HG03066 (cell line): ENCODE data around the gene IMPDH1.

Experiments
- ATAC-seq: cut with Tn5 transposase; IDR thresholded peaks from one replicate; pipeline ENCODE4 v1.9.1; 2021; ENCODE audit warnings: low read depth; ENCODE audit not compliant: unreplicated experiment

Gene IMPDH1

DNA sequence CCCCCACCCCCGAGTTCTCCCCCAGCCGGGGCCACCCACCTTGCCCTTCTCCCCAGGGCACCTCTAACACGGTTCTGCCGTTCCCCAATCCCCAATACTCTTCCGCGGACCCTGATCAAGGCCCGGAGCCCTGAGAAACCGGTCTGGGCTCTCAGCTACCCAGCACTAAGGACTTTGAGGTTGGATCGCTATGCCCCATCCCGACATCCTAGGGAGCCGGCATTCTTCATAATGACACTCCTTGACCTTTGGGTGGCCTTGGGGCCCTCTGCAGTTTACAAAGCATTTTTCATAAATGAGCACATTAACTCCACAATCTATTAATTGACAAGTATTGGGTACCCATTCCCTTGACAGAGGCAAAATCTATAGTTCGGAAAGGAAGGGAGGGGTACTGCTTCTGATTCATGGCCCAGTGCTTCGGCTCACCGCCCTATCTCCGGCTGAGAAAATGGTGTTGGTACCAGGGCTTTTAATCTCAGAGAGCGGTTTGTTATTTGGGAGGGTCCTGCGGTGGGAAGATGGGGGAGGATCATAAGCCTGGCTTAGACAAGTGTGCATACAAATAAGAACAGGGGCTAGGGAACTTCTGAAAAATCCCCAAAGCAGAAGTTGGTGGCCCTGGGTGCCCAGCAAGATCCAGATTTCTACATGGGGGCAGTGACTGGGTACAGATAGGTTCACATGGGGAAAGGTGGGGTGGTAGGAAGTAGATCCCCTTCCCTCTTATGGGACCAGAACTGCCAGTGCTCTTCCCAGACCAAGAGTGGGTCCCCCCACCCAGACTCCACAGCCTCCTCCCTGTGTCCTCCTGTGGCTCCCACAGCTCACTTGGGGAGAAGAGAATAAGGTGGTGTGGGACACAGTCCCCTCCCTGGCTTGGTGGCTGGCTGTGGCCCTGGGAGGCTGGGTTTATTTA lies 3.2 kb downstream of the IMPDH1 start:
- ATAC-seq: no peak

DNA sequence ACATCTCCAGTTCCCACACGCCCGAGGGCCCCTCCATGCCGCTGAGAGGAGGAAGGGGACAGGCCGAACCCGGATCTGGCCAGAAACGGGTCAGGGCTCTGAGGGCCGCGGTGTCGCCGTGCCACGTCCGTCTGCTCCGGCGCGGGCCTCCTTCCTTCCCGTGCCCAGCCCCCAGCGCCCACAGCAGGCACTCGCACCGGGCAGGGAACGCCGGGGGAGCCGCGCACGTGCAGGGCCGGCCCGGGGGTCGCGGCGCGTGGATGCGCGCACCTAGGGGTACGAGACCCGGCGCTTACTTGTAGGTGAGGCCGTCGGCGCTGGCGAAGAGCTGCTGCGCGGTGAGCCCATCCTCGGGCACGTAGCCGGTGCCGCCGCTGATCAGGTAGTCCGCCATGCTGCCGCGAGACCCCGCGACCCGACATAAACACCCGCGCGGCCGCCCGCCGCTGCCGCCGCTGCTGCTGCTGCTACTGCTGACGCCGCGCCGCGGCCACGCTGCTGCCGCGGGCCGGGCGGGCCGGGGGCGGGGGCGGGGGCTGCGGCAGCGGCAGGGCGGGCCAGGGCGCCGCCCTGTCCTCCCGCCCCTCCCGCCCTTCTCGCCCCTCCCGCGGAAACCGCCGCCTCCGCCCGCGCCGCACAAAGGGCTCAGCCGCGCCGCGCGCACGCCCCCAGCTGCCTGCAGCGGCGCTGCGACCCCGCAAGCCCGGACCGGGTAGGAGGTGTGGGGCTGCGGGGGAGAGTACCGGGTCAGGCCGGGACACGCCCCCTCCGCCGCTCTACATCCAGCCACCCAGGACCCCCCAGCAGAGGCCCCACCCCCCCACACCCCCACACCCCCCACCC lies 4.1 kb downstream of the IMPDH1 start:
- ATAC-seq: no peak

DNA sequence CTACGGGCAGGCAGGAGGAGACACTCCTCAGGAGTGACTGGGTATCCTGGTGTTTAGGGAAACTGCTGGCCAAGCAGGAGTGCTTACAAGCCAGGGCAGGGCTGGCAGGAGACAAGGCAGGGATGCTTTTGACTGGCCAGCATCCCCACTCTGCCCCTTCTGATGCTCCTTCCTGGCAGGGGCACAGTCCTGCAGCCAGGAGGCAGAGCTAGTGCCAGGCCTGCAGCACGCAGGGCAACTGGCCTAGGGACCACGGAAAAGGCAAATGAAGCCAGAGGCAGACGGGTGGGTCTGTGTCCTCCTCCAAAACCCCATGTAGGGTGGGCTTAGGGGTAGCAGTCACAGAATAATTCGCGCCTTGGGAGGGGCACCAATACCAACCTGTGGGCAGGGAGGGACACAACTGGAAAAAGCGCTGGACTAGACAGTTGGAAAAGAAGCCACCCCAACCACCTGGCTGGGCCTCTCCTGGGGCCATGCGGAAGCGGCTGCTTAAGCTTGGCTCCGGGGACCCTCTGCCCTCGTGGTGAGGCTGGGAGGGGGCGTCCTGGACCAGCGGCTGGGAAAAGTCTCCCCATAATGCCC lies 4.8 kb downstream of the IMPDH1 start:
- ATAC-seq: no peak

DNA sequence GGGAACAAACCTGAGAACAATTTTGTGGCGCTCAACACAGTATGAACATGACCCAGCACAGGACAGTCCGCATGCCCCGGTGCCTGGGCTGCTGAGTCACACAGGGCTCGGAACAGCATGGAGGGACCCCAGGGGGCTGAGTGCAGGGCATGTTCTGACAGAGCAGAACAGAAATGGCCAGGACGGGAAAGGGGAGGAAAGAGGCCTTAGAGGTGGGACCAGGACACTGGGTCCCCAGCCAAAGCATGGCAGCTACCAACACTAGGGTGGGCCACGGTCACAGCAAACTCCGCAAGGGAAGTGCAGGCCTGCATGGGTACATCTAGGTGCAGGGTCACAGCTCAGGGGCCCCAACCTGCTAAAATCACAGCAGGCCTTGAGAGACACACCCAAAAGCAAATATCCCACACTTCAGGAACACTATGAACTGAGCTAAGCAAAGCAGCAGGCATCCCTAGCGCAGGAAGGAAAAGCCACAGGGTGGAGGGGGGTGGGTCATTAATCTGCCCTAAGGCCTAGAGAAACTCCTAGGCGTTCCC lies 5.6 kb downstream of the IMPDH1 start:
- no peak for ATAC-seq

DNA sequence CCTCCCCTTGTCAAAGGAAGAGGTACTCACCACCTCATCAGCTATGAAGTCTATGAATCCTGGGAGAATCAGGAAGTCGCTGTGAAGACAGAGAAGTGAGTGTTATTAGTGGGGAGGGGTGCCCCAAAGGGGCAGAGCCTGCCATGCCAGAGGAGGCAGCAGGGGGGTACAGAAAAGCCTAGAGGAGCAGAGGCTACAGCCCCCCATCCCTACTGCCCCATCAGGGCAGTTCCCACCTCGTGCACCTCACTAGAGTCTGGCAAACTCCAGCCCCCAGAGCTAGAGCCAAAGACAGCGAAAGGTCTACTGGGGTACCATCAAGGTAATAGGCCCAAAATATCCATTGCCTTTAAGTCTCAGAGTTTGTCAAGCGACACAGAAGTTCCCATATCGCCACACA lies 6.1 kb downstream of the IMPDH1 start:
- no peak for ATAC-seq

DNA sequence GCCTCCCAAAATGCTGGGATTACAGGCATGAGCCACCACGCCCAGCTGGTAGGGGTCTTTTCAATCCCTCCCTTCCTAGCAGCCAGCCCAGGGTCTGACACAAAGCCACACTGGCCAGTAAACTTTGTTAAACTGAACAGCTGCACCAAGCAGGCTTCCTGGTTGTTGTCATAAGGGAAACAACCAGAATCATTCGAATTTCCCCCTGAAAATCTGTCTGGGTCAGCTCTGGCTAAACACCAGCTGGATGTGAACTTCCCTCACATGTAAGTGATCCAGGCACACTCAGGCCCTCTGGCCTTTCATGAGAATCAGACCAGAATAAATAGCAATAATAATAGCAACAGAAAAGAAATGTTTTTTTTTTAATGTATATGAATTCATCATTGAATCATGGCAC lies 7.4 kb downstream of the IMPDH1 start:
- ATAC-seq: no peak

DNA sequence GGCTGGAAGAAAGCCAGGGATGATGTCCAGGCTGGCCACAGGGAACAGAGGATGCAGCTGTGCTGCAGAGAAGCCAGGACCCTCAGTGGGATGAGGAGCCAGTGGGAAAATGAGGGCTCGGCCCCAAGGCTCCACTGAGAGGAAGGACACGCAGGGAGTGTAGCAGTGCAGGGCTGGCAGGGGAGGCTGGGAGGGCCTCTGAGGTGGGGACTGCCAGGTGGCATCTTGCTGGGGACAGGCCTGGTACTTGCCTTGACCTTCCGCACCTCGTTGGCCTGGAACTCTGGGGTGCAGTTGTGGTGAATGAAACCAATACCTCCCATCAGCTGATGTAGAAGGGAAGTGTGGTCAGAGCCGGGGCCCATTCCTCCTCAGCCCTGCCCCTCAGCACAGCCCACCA lies 9.2 kb downstream of the IMPDH1 start:
- ATAC-seq: no peak

DNA sequence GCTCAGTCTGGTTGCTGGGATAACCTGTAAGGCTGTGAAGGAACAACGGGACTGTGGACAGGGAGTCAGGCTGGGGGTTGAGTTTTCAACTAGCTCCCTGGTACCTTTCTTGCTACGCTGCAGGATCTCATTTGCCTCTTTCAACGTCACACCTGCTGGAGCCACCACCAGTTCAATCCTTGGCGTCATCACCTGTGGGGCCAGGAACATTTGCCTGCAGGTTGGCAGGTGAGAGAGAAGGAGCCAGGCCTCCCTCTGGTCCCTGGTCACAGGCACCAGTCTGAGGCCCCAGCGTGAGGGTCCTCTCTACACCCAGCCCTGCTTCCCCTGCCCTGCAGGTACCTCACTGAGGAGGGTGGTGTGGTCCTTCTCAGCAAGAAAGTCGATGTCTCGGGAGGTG lies 9.8 kb downstream of the IMPDH1 start:
- no peak for ATAC-seq

DNA sequence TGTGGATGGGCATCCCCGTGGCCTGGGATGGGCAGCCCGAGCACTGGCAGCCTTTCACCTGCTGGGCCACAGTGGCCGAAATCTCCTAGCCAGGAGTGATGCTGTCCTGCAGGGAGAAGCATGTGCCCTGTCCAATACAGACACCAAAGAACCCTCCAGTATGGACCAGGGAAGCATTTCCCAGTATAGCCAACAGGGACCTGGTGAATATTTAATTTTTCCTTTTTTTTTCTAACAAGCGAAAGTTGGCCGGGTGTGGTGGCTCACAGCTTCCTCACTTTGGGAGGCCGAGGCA lies 11.0 kb downstream of the IMPDH1 start:
- no peak for ATAC-seq

DNA sequence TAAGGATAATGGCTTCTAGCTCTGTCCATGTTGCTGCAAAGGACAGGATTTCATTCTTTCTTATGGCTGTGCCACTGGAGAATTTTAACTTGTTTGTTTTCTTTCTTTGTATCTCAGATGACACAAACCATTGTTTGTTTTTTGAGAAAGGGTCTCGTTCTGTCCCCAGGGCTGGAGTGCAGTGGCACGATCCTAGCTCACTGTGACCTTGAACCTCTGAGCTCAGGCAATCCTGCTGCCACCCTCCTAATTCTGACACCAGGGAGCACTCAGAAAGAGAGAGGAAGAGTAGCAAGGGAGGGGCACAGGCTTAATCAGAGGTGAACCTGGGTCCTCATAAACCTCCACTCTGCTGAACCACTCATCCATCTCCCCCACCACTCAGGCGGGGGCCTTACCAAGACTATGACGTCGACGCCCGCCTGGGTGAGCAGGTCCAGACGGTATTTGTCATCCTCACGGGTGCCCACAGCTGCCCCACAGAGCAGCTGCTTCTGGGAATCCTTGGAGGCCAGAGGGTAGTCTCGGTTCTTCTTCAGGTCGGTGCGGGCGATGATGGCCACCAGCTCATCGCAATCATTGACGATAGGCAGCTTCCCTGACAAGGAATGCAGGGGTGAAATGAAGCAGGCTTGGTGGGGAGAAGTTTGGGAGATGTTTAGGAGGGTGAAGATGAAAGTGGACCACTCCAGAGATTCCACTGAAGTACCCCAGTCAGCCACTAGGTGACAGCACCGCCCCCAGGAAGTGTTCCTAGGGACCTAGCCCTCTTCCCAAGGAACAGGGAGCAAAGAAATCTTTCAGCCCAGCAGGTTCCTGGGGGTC lies 11.6 kb downstream of the IMPDH1 start:
- ATAC-seq: no peak

DNA sequence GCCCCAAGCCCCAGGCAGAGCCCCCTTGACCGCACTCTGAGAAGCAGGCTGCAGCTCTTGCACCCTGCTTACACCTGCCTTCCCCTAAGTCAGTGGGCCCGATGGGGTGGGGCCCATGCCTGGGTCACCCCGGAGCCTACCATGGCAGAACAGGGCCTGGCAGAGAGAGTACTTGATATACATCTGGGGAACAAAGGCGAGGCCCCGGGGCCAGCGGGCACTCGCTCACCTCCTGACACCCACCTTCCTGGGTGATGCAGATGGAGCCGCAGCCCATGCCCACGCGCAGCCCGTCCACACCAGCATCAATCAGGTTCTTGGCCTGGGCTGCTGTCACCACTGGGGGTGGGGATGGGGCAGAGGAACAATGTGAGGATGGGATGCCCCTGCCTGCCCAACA lies 13.4 kb downstream of the IMPDH1 start:
- ATAC-seq: no peak

DNA sequence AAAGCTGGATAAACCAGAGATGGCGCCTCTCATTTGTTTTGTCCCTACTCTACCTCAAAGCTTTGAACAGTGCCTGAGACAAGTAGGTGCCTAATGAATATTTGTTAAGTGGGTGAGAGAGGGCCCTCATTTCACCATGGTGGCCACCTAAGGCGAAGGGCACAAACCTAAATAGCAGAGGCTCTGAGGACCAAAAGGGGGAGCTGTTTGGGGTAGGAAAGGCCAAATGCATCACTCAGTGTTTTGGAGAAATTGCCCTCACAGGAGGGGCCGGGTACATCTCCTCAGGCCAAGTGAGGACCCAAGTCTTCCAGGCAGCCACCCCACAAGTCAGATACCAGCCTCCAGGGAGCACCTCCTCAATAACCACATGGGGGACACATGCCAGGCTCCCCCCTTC lies 14.0 kb downstream of the IMPDH1 start:
- ATAC-seq: no peak

DNA sequence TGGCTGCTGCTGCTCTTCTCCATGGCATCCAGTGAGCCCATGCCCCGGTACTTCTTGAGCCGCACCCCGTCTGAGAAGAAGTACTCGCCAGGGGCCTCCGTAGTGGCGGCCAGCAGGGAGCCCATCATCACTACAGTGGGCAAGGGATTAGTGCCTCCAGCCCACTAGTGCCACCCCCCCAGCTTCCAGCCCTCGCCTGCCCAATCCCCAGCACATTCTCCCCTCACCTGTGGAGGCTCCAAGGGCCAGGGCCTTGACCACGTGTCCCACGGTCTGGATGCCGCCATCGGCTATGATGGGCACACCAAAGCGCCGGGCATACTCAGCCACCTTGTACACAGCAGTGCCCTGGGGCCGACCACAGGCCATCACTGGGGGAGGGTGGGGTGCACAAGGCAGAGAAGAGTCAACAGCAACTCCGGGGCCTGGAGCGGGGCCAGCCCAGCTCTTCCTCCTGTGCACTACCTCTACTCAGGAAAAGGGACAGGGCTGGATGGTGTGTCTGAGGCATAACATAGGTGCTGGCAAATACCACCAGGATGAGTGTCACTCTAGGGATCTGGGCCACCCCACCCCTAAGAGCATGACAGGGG lies 14.8 kb downstream of the IMPDH1 start:
- ATAC-seq: no peak

DNA sequence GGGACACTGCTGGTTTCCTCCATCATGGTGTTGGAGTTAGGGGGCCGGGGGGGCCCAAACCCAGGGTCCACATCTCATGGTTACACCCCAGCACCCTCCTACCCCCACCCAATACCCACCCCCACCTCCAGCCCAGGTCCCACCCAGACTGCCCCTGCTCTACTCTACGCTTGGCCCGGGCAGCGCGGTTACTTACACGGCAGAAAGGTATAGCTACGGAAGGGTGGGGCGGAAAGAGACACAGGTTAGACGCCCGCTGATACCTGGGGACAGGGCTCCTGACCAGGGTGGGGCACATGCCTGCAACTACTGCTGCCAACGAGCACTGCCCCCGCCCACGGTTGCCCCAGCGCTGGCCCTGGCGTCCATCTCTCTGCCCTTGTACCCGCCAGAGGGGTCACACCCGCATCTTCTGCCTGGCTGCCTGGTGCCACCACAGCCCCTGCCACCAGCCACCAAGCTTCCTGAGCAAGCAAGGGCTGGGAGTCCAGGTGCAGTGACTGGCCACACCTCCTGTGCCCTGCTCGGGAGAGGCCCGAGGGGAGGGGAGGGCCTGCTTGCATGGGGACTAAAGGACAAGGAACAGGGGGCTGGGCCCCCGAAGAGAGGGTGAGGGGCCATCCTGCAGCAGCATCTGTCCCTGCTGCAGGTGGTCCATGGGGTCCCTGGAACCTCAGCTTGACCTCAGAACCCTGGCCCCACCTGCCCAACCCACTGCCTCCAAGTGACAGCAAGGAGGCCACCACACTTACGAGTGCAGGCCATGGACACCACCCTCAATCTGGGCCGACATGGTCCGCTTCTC lies 16.1 kb downstream of the IMPDH1 start:
- no peak for ATAC-seq

DNA sequence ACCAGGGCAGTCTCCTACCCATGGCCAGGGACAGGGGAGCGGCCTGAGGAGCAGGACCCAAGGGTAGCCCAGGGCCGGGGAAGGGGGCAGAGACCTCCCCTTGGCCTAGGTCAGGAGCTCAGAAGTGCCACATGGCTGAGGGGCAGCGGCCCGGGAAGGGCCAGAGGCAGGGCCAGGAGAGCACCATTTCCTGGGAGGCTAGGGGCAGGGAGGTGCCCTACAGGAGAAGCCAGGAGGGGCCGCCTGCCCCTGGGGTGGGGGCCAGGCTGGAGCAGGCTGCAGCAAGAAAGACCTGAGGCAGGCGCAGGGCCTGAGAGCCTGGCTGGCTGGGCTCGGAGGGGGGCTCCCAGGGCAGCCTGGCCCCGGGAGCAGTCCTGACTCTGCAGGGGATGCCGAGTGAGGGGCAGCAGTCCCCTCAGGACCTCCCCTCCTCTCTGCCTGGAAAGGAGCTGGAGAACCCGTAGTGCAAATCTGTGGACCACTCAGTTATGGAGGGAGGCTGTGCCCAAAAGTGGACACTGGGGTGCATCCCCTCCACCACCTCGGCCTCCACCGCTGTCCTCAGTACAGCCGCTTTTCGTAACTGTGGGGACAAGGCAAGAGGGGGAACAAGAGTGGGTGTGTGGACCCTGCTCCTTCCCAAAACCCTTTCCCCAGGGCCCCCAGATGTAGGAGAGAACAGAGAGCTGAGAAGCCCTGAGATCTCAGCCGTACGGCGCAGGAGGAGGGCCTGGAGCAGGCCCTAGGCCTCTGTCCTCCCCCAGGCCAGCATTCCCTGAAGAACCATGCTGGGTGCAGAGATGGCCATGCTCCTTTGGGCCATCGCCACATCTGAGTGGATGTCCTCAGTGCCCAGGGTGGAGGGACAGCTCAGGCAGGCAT lies 17.1 kb downstream of the IMPDH1 start:
- no peak for ATAC-seq

DNA sequence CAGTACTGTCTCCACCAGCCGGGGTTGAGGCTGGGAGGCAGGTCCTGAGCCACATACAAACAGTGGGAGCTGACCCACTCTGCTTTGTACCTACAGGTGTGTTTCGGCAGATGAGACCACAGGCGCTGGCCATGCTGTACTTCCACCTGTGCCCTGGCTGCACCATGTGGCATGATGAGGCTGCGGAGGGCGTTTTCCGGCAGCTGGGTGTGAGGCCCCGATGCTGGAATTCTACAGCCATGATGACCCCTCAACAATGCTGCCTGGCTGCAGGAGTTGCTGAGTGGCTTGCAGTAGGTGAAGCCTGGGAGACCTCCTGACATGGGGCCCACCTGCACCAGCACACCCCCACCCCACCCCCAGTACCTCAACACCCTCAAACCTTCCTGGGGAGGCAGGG lies 18.0 kb downstream of the IMPDH1 start:
- no peak for ATAC-seq

DNA sequence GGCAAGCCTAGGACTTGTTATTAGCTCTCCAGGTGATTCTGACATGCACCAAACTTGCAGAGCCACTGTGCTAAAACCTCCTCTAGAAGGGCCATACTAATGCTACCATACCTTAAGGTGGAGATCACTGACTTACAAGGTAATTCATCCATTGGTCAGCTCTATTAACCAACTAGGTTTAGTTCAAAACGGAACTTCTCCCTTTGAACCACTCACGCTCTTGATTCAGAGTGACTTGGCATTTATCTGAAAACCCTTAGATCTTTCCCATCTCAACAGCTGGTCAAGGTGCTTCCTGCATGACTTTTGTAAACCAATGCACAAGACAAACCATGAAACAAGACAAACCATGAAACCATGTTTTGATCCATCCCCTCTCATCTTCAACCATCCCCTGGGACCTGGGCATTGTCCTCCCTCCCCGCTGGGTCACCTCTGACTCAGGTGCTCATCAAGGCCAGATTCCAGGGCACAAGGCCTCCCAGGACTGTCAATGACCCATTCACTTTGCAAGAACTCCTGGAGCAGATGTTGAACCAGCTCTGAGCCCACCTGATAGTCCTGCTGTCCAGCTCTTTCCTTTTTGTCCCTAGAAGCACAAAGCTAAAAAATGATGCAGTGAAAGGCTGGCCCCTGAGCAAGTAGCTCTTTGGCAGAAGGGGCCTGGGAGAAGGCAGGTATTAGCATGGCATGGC lies 18.8 kb downstream of the IMPDH1 start:
- no peak for ATAC-seq
